Astrocyte of the cerebellum (primary cell): ENCODE measurements around the gene AMZ1.
"Not testable (repeated sequence)": the region's sequence is repeated elsewhere in the genome, so short reads cannot be mapped to it uniquely, and the experiment has no call there.

Experiments
- DNase-seq: peaks from one replicate; pipeline ENCODE4 v3.0.0-alpha.2; 2011; ENCODE audit warnings: low read depth
- H3K4me3 ChIP-seq: 2 replicates; pipeline ENCODE4 v1.5.1; 2011; ENCODE audit warnings: mild to moderate bottlenecking, low read depth, low read length, moderate library complexity
- in situ Hi-C: cut with HindIII; loops from 2 replicates; pipeline ENCODE4 v1.10.0; 2017; ENCODE audit warnings: low sequenced_read_pairs
- TF ChIP-seq, protein P1 (sequence below): IDR thresholded peaks from 2 replicates; pipeline ENCODE4 v1.5.1; 2012; ENCODE audit warnings: low read length, low read depth, moderate library complexity, mild to moderate bottlenecking; ENCODE audit errors: missing control alignments

Gene AMZ1

DNA sequence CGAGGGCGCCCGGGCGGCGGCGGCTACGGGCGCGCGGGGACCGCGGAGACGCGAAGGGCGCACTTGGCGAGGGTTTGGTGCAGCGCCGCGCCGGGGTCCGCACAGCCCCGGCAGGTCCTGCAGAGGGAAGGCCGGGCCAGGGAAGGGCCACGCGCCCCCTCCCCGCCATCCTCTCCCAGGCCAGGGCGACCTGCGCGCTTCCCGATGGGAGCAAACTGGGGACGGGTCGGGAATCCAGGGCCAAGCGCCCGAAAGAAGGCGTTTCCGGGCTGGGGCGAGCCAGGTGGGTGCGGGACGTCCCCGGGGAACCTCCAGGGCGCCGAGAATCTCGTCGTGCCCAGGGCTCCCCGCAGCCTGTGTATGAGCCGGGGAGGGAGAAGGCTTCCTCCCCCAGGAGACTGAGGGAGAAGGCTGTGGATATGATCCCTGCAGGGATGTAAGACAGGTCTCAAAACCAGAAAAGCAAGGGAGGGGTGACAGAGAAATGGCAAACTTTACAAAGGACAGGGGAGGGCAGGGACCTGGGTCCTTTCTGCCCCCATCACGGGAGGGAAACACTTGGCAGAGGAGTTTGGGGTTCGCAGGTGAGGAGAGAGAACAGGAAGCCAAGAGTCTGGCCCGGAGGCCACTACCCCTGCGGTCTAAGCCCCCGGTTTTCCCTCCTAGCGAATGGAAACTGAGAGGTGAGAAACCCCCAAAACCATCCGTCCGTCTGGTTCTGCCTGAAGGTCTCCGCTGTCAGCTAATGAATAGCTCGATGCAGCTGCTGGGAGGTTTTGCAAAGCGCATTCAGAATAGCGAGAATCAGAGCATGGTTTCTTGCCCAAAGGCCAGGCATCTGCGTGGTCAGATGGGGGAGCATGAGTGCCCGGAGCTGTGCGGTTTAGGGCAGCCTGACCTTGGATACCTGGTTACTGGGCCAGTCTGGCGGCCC, 674 bp downstream of the AMZ1 start:
- no peak overlapping the region for H3K4me3 ChIP-seq
- no peak for DNase-seq
- TF ChIP-seq, protein P1, sequence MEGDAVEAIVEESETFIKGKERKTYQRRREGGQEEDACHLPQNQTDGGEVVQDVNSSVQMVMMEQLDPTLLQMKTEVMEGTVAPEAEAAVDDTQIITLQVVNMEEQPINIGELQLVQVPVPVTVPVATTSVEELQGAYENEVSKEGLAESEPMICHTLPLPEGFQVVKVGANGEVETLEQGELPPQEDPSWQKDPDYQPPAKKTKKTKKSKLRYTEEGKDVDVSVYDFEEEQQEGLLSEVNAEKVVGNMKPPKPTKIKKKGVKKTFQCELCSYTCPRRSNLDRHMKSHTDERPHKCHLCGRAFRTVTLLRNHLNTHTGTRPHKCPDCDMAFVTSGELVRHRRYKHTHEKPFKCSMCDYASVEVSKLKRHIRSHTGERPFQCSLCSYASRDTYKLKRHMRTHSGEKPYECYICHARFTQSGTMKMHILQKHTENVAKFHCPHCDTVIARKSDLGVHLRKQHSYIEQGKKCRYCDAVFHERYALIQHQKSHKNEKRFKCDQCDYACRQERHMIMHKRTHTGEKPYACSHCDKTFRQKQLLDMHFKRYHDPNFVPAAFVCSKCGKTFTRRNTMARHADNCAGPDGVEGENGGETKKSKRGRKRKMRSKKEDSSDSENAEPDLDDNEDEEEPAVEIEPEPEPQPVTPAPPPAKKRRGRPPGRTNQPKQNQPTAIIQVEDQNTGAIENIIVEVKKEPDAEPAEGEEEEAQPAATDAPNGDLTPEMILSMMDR: no peak
- in situ Hi-C loops: no loop called here

DNA sequence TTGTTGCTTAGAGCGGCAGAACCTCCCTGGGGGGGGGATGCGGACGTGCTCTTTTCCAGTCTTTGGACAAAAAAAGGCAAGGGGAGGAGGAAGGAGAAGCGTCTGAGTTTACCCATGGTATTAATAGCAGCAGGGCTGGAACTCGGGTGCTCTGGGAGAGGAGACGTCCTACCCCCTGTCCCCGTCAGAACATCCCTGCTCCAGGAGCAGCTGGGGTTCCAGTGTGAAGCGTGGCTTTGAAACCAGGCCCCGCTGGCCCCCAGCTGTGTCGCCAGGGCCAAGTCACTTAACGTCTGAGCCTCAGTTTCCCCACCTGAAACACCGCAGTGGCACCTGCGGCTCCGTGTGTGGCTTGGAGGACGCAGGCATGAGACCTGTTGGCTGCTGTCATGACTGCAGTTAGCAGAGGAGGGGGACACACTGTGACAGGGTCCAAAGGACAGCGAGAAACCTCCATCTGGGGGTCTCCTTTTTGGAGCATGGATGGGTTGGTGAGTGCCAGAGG, 1.4 kb downstream of the AMZ1 start:
- no peak for DNase-seq
- TF ChIP-seq, protein P1: no peak
- in situ Hi-C loops: no loop called here
- H3K4me3 ChIP-seq: no peak overlapping the region

DNA sequence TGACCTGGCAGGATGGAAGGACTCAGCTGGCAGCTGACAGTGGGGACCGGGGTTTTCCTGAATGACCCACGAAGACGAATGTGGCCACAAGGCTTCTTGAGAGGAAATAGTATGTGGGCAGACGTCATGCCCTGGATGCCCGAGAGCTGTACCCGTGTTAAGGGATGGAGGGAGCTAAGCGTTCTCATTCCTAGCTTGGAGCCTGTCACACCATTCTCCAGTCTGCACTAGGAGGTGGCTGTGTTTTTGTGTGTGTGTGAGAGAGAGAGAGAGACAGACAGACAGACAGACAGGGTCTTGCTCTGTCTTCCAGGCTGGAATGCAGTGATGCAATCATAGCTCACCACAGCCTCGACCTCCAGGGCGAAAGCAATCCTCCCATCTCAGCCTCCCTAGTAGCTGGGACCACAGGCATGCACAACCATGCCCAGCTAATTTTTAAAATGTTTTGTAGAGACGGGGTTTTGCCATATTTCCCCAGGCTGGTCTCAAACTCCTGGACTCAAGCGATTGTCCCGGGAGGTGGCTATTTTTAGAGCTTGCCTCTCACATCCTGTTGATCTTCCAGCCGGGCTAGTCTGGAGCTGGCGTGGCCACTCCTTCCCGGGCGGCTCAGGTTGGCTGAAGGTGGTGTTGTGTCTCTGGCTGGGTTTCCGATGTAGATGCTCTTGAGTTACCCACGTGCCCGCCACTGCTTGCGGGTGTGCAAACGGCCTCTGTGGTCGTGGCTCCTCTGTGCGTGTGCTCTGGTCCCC, 2.1 kb downstream of the AMZ1 start:
- no peak overlapping the region for H3K4me3 ChIP-seq
- TF ChIP-seq, protein P1: no peak
- no peak for DNase-seq
- in situ Hi-C loops: no loop called here

DNA sequence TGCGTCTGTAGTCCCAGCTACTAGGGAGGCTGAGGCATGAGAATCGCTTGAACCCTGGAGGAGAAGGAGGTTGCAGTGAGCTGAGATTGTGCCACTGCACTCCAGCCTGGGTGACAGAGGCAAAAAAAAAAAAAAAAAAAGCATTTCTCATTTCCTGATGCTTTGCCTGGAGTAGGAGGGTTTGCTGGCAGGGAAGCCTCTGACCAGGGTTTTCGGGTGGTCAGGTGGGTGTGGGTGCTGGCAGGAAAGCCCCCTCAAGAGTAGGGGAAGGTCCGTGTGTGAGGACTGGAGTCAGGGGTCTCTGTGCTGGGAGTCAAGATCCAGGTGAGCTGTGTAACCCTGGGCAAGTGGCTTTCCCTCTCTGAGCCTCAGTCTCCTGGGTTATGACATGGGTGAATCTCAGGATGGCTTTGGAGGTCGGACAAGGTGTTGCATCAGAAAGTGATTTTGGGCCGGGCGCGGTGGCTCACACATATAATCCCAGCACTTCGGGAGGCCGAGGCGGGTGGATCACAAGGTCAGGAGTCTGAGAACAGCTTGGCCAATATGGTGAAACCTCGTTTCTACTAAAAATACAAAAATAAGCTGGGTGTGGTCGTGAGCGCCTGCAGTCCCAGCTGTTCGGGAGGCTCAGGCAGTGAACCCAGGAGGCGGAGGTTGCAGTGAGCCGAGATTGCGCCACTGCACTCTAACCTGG, 3.2 kb downstream of the AMZ1 start:
- H3K4me3 ChIP-seq: no peak overlapping the region
- in situ Hi-C loops: no loop called here
- TF ChIP-seq, protein P1: no peak
- DNase-seq: no peak

DNA sequence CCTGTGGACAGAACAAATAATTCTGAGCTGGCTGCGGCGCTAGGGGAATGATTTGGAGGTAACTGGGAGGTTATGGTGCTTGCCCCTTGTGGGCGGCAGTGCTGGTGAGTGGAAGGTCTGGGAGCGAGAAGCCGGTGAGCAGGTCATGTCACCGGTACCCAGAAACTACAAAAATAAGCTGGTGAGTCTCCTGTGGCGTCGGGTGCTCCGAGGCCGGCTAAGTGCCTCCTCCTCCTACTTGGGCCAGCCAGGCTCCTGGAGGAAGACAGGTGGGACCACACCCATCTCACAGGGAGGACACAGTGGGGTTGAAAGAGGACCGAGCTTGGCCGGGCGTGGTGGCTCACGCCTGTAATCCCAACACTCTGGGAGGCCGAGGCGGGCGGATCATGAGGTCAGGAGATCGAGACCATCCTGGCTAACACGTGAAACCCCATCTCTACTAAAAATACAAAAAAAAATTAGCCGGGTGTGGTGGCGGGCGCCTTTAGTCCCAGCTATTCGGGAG, 4.0 kb downstream of the AMZ1 start:
- DNase-seq, in situ Hi-C loops, H3K4me3 ChIP-seq: not testable (repeated sequence)

DNA sequence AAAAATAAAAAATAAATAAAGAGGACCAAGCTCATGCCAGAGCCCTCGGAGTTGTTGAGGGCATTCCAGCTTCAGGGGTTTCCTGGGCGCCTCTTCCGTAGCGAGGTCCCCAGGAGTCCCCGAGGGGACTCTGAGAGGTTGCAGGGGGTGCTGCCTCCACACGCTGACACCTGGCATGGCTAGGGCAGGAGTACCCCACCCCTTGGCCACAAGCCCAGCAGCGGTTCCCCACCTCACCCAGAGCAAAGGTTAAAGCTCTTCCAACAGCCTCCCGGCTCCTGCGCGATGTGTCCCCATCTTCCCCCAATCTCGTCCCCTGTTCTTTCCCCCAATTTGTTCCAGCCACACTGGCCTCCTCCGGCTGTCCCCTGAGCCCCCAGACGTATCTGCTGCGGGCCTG, 4.5 kb downstream of the AMZ1 start:
- DNase-seq: no peak
- in situ Hi-C loops: no loop called here
- no peak overlapping the region for H3K4me3 ChIP-seq
- TF ChIP-seq, protein P1: no peak

DNA sequence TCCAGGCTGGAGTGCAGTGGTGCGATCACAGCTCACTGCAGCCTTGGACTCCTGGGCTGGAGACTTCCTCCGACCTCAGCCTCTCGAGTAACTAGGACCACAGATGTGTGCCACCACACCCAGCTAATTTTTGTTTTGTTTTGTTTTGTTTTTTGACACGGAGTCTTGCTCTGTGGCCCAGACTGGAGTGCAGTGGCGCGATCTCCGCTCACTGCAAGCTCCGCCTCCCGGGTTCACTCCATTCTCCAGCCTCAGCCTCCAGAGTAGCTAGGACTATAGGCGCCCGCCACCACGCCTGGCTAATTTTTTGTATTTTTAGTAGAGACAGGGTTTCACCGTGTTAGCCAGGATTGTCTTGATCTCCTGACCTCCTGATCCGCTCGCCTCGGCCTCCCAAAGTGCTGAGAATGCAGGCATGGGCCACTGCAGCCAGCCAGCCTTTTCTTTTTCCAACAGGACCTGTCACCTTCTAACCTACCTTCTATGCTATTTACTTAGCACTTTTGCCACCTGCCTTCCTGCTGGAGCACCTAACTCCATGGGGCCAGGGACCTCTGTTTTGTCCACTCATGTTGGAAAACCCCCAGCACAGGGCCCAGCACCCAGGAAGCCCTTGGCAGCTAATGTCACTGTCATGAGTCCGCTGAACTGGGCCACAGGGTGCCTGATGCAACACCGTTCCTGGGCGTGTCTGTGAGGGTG, 5.6 kb downstream of the AMZ1 start:
- H3K4me3 ChIP-seq, DNase-seq, in situ Hi-C loops: not testable (repeated sequence)

DNA sequence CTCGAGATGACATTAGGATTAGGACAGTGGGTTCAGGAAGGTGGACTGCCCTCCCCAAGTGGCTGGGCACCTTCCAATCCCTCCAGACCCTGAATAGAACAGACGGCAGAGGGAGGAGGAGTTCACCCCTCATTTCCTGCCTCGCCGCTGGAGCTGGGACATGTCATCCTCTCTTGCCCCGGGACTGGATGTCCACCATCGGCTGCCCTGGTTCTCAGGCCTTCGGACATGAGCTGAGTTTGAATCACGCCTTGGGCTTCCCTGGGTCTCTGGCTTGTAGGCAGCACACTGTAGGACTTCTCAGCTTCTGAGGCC, 6.1 kb downstream of the AMZ1 start:
- in situ Hi-C loops, H3K4me3 ChIP-seq, DNase-seq: not testable (repeated sequence)
